HG03558 (cell line): ENCODE measurements around the gene ANKMY1.
A peak's percentile ranks its signal among the peaks of the same experiment; 100 is the strongest.
"Not testable (repeated sequence)": the region's sequence is repeated elsewhere in the genome, so short reads cannot be mapped to it uniquely, and the experiment has no call there.

Experiments used
- ATAC-seq: cut with Tn5 transposase; IDR thresholded peaks from one replicate; pipeline ENCODE4 v1.9.1; 2021; ENCODE audit warnings: moderate number of reproducible peaks; ENCODE audit not compliant: unreplicated experiment; ENCODE audit errors: extremely low read depth

Gene ANKMY1

GRCh38 chr2:240569523-240569997 lies 11.8 kb upstream of the ANKMY1 start:
- ATAC-seq, result no peak

GRCh38 chr2:240568678-240569522 lies 11.1 kb upstream of the ANKMY1 start:
- ATAC-seq, result peak; percentile 20

- ATAC-seq, result peak; percentile 15
These were observed 10.3 kb upstream of the ANKMY1 start, which contains the start of gene RNPEPL1 for GRCh38 chr2:240567872-240568677. RNPEPL1 (plus strand) TSS chr2:240568484; CDS start chr2:240568587, 103 bp downstream.

GRCh38 chr2:240567137-240567871 lies 9.5 kb upstream of the ANKMY1 start:
- ATAC-seq, result no peak

- peak; percentile 27 for ATAC-seq
These were observed 8.7 kb upstream of the ANKMY1 start for GRCh38 chr2:240566203-240567136.

GRCh38 chr2:240565333-240566202 lies 7.8 kb upstream of the ANKMY1 start:
- no peak for ATAC-seq

GRCh38 chr2:240564561-240565332 lies 7.0 kb upstream of the ANKMY1 start:
- no peak for ATAC-seq

- ATAC-seq, result no peak
These were observed 6.3 kb upstream of the ANKMY1 start for GRCh38 chr2:240563951-240564560.

GRCh38 chr2:240563231-240563630 lies 5.4 kb upstream of the ANKMY1 start:
- ATAC-seq, result not testable (repeated sequence)

GRCh38 chr2:240561325-240561971 lies 3.7 kb upstream of the ANKMY1 start:
- ATAC-seq, result no peak

GRCh38 chr2:240560480-240561324 lies 2.9 kb upstream of the ANKMY1 start:
- ATAC-seq, result peak; percentile 28

- peak; percentile 42 for ATAC-seq
These were observed 2.3 kb upstream of the ANKMY1 start, which contains the start of gene DUSP28 for GRCh38 chr2:240560084-240560479. DUSP28 (plus strand) TSS chr2:240560357; CDS start chr2:240560685, 328 bp downstream.

- ATAC-seq, result no peak
These were observed 1.5 kb upstream of the ANKMY1 start for GRCh38 chr2:240559286-240559685.

GRCh38 chr2:240558236-240558761 lies 511 bp upstream of the ANKMY1 start:
- no peak for ATAC-seq

- ATAC-seq, result no peak
These were observed 562 bp downstream of the ANKMY1 start for GRCh38 chr2:240557101-240557751.
